ENCODE measurements around the gene RPGRIP1.
A peak's percentile ranks its signal among the peaks of the same experiment; 100 is the strongest.
"Not testable (repeated sequence)": the region's sequence is repeated elsewhere in the genome, so short reads cannot be mapped to it uniquely, and the experiment has no call there.

The RPGRIP1 gene

GRCh38 chr14:21299562-21300130 is 19.8 kb downstream of the RPGRIP1 start:
- DNase-seq (ENCODE audit: low read depth in 3 of 3): no peak

- peak in 1 of 3 experiments; percentile 4 for DNase-seq (ENCODE audit: low read depth in 3 of 3)
Observed at GRCh38 chr14:21300892-21301291, 21.0 kb downstream of the RPGRIP1 start.

GRCh38 chr14:21302013-21302835 is 22.3 kb downstream of the RPGRIP1 start:
- DNase-seq (ENCODE audit: low read depth in 3 of 3): no peak

- DNase-seq (ENCODE audit: low read depth in 3 of 3): not testable (repeated sequence)
Observed at GRCh38 chr14:21302836-21303140, 22.9 kb downstream of the RPGRIP1 start.

GRCh38 chr14:21307637-21308036 is 27.8 kb downstream of the RPGRIP1 start:
- no peak for DNase-seq (ENCODE audit: low read depth in 3 of 3)

GRCh38 chr14:21308132-21308478 is 28.2 kb downstream of the RPGRIP1 start:
- no peak for DNase-seq (ENCODE audit: low read depth in 3 of 3)

- peak; percentile 48 to 73 (median 63) for DNase-seq (ENCODE audit: low read depth in 3 of 3)
Observed at GRCh38 chr14:21308479-21309237, 28.8 kb downstream of the RPGRIP1 start.

- no peak for DNase-seq (ENCODE audit: low read depth in 3 of 3)
Observed at GRCh38 chr14:21309238-21309636, 29.4 kb downstream of the RPGRIP1 start.

- DNase-seq (ENCODE audit: low read depth in 3 of 3): no peak
Observed at GRCh38 chr14:21309956-21310355, 30.1 kb downstream of the RPGRIP1 start.

GRCh38 chr14:21311614-21312013 is 31.7 kb downstream of the RPGRIP1 start:
- no peak for DNase-seq (ENCODE audit: low read depth in 3 of 3)

GRCh38 chr14:21313512-21313911 is 33.6 kb downstream of the RPGRIP1 start:
- DNase-seq (ENCODE audit: low read depth in 3 of 3): no peak

- DNase-seq (ENCODE audit: low read depth in 3 of 3): no peak
Observed at GRCh38 chr14:21317398-21317797, 37.5 kb downstream of the RPGRIP1 start.

- DNase-seq (ENCODE audit: low read depth in 3 of 3): no peak
Observed at GRCh38 chr14:21320913-21321312, 41.0 kb downstream of the RPGRIP1 start.

GRCh38 chr14:21322716-21323115 is 42.8 kb downstream of the RPGRIP1 start:
- DNase-seq (ENCODE audit: low read depth in 3 of 3): no peak

GRCh38 chr14:21326972-21327371 is 47.1 kb downstream of the RPGRIP1 start:
- DNase-seq (ENCODE audit: low read depth in 3 of 3): no peak
